Colonic mucosa (tissue), 4 donors: ENCODE data around the gene RWDD1. TPM values are rescaled to one million over a fixed set of nuclear protein-coding genes. Genes with fewer than 3 reads are reported as not detected.

Experiments used
- DNase-seq: peaks from one replicate; pipeline ENCODE4 v3.0.0-alpha.2; 2020
- H3K27ac ChIP-seq: fragments of 200-600 bp; one replicate; pipeline ENCODE4 v1.8.0; 2021
- H3K27me3 ChIP-seq: fragments of 200-600 bp; one replicate; pipeline ENCODE4 v1.8.0; 2021
- H3K36me3 ChIP-seq: fragments of 200-600 bp; one replicate; pipeline ENCODE4 v1.8.0; 2021
- H3K4me1 ChIP-seq: fragments of 200-600 bp; one replicate; pipeline ENCODE4 v1.8.0; 2021; ENCODE audit warnings: mild to moderate bottlenecking
- H3K4me3 ChIP-seq: fragments of 200-600 bp; one replicate; pipeline ENCODE4 v1.8.0; 2021
- H3K9ac ChIP-seq, 2 donors: one replicate each; pipeline ENCODE4 v1.7.0; 2013; ENCODE audit warnings: control low read depth in 2 of 2, low read depth in 2 of 2, low read length in 2 of 2
- H3K9me3 ChIP-seq: fragments of 200-600 bp; one replicate; pipeline ENCODE4 v1.8.0; 2021
- intact Hi-C: fragments of 100-400 bp; cut with DNase I; formaldehyde crosslinking; loops from one replicate; pipeline ENCODE4 v1.14.1; 2022
- total RNA-seq, 2 donors: library from RNA; stranded (reverse); fragmentation: NEBNext Ultra II Directional in 1 of 2; extraction: Animal tissue kit (Norgen Biotek cat#: 25700) in 1 of 2; gene quantifications; one replicate each; pipeline ENCODE4 v1.2.1, GENCODE V29; 2021
- TF ChIP-seq, protein P1 (sequence below): fragments of 200-600 bp; IDR thresholded peaks from one replicate; pipeline ENCODE4 v1.8.0; 2022; ENCODE audit warnings: antibody characterized with exemption, mild to moderate bottlenecking
- donor health status: healthy.
- donor health status: DM: no; HTN: no; CAD: no.
- donor health status: DM: no; HTN: no; CAD: no.

The RWDD1 gene
- total RNA-seq, 2 donors from 2014 or later = 27.4 to 30.8 TPM

DNA sequence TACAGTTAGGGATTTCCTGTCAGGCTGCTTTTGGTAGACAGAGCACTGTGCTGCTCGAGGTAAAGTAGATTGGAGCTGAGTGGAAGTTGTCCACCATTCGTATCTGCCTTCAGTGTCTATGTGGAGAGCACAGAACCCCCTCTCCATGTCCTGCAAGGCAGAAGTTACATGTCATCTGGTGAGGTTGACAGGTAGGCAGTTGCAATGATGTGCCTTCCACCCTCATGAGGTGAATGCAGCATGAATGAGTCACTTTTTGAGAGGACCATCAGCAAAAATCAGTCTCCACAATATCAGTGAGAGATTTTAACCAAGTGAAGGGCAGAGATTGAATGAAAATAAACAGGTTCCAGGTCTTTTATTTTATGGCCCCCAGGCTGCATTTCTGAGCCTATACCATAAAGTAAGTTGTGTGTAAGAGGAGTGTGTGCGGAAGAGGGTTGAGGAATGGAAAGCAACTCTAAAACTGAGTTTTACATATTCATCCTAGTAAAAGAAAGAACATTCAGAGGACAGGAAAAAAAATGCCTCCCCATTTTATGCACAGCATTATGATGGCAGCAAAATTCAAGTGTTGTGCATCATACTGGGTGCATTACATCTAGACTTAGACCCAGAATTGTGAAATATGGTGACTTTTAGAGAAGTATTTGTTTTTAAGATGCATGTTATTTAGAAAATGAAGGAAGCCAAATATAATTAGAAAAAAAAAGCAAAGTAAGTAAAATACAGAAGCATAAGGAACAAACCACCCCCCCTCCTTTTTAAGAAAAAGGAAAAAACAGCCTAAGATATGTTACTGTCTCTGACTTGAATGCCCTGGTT lies 41.6 kb upstream of the RWDD1 start:
- no peaks in the 10 kb centered on the region for H3K9me3 ChIP-seq
- no peaks in the 10 kb centered on the region for H3K4me1 ChIP-seq
- H3K27me3 ChIP-seq = no peaks in the 10 kb centered on the region
- DNase-seq = no peak
- no peak overlapping the region for H3K27ac ChIP-seq
- TF ChIP-seq, protein P1, sequence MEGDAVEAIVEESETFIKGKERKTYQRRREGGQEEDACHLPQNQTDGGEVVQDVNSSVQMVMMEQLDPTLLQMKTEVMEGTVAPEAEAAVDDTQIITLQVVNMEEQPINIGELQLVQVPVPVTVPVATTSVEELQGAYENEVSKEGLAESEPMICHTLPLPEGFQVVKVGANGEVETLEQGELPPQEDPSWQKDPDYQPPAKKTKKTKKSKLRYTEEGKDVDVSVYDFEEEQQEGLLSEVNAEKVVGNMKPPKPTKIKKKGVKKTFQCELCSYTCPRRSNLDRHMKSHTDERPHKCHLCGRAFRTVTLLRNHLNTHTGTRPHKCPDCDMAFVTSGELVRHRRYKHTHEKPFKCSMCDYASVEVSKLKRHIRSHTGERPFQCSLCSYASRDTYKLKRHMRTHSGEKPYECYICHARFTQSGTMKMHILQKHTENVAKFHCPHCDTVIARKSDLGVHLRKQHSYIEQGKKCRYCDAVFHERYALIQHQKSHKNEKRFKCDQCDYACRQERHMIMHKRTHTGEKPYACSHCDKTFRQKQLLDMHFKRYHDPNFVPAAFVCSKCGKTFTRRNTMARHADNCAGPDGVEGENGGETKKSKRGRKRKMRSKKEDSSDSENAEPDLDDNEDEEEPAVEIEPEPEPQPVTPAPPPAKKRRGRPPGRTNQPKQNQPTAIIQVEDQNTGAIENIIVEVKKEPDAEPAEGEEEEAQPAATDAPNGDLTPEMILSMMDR = no peak
- H3K36me3 ChIP-seq = no peaks in the 10 kb centered on the region
- no peak overlapping the region for H3K9ac ChIP-seq
- intact Hi-C loops = loop anchor here (5.0 kb wide), 2 partner anchors 242 to 262 kb away; no protein-coding TSS in a partner anchor
- H3K4me3 ChIP-seq = no peak overlapping the region

DNA sequence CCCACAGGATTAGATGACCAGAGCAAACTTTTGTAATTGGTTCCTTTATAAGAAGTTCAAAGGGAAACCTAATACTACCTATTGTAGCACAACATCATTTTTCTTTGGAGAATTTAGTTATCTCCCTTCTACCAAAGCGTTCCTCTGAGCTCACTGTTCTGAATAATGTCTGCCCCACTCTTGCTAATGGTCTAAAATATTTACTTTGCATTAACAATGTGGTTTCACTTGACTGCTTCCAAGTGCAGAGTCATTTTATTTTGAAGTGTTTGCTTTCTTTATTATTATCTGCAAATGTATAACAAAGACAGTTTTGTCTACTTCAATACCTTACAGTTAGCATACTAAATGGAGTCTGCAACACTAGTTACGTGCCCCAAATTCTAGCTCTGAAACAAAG lies 40.9 kb upstream of the RWDD1 start:
- H3K4me1 ChIP-seq = no peaks in the 10 kb centered on the region
- no peaks in the 10 kb centered on the region for H3K9me3 ChIP-seq
- no peak overlapping the region for H3K27ac ChIP-seq
- intact Hi-C loops = loop anchor here (5.0 kb wide), 2 partner anchors 243 to 263 kb away; no protein-coding TSS in a partner anchor
- no peaks in the 10 kb centered on the region for H3K27me3 ChIP-seq
- DNase-seq = no peak
- no peak overlapping the region for H3K9ac ChIP-seq
- TF ChIP-seq, protein P1 = no peak
- no peak overlapping the region for H3K4me3 ChIP-seq
- H3K36me3 ChIP-seq = no peaks in the 10 kb centered on the region

DNA sequence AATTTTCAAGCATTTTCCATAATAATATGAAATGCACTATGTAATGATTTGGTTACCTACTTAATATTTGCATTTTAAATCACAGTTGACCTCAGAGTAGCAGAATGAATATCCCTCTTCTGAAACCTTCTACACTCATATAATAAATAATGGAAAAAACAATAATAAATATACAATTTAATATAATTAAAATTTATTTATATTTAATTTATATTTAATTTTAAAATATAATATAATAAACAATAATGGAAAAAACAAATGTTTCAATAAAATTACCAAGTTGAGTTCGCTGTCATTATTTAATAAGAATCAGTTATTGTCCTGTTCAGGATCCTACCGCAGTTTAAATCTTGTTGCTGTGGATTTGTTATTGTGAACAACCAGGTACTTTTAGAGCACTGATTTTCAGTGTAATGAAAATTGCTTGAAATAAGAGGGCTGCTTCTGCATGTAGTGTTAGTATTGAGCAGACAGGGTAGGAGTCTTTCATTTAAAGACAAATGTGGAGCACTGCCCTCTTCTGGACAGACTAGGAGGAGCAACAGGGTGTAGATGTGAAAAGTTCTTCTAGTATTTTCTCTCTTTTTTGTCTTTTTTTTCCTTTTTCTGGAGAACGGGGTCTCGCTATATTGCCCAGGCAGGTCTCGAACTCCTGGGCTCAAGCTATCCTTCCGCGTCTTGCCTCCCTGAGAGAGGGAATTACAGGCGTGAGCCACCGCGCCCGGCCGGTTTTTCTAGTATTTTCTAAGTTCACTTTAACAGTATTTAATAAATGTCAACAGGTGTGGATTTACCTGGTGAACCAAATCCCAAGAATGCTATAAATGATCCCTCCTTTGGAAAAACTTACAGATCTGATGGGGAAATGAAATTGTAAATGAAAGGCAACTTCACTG lies 39.4 kb upstream of the RWDD1 start:
- Histone ChIP-seq H3K9me3 (no peaks in the 10 kb centered on the region), H3K27ac (no peak overlapping the region), H3K4me1 (no peaks in the 10 kb centered on the region), H3K9ac (no peak overlapping the region), H3K36me3 (no peaks in the 10 kb centered on the region), H3K4me3 (no peak overlapping the region), H3K27me3 (no peaks in the 10 kb centered on the region)
- TF ChIP-seq, protein P1 = peak; percentile 72
- DNase-seq = peak; percentile 64
- intact Hi-C loops = loop anchor here (5.0 kb wide), 2 partner anchors 245 to 265 kb away; no protein-coding TSS in a partner anchor

DNA sequence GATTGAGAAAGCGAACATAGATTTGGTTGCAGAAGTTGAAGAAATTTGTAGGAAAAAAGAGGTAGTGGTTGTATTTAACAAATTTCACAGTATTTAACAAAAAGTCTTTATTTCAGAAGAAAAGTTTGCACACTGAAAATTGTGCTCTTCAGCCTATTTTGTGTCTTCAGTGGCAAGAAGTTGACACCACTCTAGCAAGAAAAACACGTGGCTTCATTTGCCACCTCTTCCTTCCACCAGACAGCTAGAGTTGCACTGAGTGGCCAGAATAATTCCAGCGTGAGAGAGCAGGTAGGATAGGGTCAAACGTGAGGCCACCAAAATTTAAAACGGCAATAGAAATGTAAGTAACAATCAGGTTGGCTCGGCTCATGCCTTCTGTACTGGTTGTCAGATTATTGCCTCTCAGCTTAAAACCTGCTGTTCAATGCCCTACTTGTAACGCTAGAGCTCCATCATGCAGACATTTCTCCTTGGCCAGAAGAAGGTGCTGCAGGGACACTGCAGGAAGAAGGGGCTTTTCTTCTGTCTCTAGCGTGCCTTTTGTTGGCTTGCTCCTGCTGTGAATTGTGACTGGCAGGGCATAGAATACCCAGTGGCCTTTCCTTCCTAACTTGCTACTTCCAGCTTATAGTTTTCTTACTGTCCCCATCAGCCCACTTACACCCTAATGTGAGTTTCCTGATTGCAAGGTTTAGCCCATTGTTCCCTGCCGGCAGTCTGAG lies 37.9 kb upstream of the RWDD1 start:
- Histone ChIP-seq H3K4me1 (no peaks in the 10 kb centered on the region), H3K4me3 (no peak overlapping the region), H3K9ac (no peak overlapping the region), H3K9me3 (no peaks in the 10 kb centered on the region), H3K27me3 (no peaks in the 10 kb centered on the region), H3K27ac (no peak overlapping the region), H3K36me3 (no peaks in the 10 kb centered on the region)
- intact Hi-C loops = loop anchor here (5.0 kb wide), 2 partner anchors 246 to 266 kb away; no protein-coding TSS in a partner anchor
- TF ChIP-seq, protein P1 = no peak
- no peak for DNase-seq

DNA sequence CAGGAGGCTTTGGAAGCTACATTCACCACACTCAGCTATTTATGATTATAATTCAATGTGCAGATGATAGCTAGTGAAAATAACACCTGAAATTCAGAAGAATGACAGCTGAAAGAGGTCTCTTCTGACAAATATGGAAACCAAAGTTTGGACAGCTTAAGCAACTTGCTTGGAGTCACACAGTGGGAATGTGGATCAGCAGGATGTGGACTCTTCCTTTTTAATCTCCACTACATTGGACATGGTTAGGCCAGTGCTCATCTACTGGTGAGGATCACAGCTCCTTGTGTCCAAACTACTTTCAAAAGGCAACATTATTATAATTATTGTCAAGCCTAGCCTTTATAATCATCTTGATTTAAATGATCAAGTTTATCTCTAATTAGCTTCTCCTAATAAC lies 36.2 kb upstream of the RWDD1 start:
- Histone ChIP-seq H3K4me1 (no peaks in the 10 kb centered on the region), H3K27ac (no peak overlapping the region), H3K9me3 (no peaks in the 10 kb centered on the region), H3K9ac (no peak overlapping the region), H3K36me3 (no peaks in the 10 kb centered on the region), H3K4me3 (no peak overlapping the region), H3K27me3 (no peaks in the 10 kb centered on the region)
- TF ChIP-seq, protein P1 = no peak
- no peak for DNase-seq
- intact Hi-C loops = no loop called here
